C4-2B (cell line): ENCODE data around the gene EMC9.

ENCODE experiments used
- H3K27ac ChIP-seq: fragments of 450-650 bp; 2 replicates; pipeline ENCODE4 v1.5.1; 2017
- CTCF ChIP-seq: fragments of 450-650 bp; conservative IDR thresholded peaks from 2 replicates; pipeline ENCODE4 v1.5.1; 2017; ENCODE audit warnings: mild to moderate bottlenecking
- ZFX ChIP-seq: fragments of 450-650 bp; IDR thresholded peaks from 2 replicates; pipeline ENCODE4 v1.6.1; 2017

Gene EMC9

DNA sequence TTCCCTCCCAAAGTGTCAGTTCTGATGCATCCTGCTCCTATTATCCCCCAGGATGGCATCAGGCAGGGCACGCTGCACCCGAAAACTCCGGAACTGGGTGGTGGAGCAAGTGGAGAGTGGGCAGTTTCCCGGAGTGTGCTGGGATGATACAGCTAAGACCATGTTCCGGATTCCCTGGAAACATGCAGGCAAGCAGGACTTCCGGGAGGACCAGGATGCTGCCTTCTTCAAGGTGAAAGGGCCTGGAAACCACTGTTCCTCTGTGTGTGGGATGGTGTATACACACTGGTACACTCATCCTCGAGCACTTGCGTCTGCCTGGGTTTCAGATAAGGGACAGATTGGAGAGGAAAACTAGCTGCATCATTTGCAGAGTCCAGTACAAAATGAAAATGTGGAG lies 20.7 kb upstream of the EMC9 start:
- TF ChIP-seq CTCF (no peak), ZFX (no peak)
- H3K27ac ChIP-seq = no peak overlapping the region

GRCh38 chr14:24160850-24161804 lies 19.7 kb upstream of the EMC9 start, which contains the start of gene IRF9:
Gene IRF9, plus strand, starts transcription at chr14:24161265. Its CDS starts 880 bp downstream, at chr14:24162145.
- peak within 1 kb of the TSS; percentile 23; the same call in 1 of the 2 replicates for H3K27ac ChIP-seq
- TF ChIP-seq ZFX (no peak), CTCF (peak; percentile 95)

DNA sequence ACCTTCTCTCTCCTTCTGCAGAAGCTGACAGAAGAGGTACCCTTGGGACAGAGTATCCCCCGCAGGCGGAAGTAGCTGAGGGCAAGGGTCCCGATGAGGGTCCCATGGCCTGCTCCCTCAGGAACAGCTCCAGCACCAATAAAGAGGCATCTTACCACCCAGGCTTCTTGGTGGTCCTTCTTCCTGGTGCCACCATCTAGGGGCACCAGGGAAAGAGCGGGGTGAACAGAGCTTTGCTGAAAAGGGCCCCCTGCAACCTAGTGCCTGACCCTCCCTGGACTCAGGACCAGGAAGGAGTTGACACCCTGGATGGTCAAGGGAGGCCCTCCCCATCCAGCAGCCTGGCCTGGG lies 19.1 kb upstream of the EMC9 start:
- H3K27ac ChIP-seq = no peak overlapping the region

DNA sequence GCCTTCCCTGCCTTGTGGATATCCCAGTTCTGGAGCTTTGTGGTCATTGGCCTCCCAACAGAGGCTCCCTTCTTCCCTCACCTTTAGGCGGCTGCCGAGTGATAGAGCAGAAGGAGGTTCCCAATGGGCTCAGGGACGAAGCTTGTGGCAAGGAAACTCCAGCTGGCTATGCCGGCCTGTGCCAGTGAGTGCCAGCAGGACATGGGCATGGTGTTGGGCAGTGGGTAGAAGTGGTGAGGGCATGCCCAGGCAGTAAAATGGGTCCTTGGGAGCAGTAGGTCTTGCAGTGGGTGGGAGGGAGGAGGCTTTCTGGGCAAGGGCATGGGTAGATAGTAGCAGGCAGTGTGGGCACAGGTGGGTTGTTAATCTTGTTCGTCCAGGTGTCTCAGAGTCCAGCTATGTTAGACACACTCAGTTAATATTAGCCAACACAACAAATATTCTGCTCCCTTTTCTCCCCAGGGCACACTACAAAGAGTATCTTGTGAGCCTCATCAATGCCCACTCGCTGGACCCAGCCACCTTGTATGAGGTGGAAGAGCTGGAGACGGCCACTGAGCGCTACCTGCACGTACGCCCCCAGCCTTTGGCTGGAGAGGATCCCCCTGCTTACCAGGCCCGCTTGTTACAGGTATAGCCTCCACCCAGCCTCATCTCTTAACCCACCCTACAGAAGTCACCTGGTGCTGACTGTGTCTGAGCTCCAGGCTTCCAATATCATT lies 18.5 kb upstream of the EMC9 start:
- TF ChIP-seq ZFX (no peak), CTCF (no peak)
- no peak overlapping the region for H3K27ac ChIP-seq

More for the DNA sequence above, 19.1 kb upstream of the EMC9 start:
- TF ChIP-seq ZFX = no peak
- no peak for TF ChIP-seq CTCF

DNA sequence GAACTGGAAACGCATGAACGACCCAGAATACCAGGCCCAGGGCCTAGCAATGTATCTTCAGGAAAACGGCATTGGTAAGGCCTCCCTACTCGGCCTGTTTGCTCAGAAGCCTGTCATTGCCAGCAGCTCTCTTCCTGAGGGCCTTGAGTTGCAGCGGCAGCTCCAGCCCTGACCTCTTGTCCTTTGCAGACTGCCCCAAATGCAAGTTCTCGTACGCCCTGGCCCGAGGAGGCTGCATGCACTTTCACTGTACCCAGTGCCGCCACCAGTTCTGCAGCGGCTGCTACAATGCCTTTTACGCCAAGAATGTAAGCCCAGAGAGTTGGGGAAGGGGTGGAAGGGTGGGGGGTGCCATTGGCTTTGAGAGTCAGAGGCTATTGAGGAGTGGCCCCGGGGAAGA lies 15.9 kb upstream of the EMC9 start:
- TF ChIP-seq ZFX = no peak
- TF ChIP-seq CTCF = no peak

DNA sequence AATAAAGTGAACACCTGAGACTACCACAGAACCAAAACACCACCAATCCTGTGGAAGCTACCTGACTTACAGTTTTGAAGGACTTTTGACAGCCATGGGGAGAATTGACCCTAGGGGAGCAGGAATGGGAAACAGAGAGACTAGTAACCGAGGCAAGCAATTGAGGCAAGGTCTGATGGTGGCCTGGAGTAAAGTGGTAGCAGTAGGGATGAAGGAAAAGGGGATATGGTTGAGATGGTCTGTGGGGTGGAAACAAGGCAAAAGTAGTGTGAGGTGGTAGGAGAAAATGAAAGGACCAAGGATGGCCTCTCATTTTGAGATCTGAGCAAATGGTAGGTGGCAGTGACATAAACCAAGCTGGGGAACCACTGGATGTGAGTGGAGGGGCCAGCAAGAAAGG lies 15.4 kb upstream of the EMC9 start:
- H3K27ac ChIP-seq = no peak overlapping the region
- TF ChIP-seq ZFX = no peak
- TF ChIP-seq CTCF = no peak

More for the DNA sequence above, 15.9 kb upstream of the EMC9 start:
- no peak overlapping the region for H3K27ac ChIP-seq

DNA sequence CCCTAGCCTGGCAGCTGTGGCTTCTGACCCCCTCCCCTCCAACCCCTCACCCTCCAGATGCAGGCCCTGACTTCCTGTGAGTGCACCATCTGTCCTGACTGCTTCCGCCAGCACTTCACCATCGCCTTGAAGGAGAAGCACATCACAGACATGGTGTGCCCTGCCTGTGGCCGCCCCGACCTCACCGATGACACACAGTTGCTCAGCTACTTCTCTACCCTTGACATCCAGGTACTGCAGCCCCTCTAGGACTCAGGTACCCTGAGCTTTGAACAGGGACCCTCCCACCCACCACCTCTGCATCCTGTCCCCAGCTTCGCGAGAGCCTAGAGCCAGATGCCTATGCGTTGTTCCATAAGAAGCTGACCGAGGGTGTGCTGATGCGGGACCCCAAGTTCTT lies 13.7 kb upstream of the EMC9 start:
- TF ChIP-seq ZFX (no peak), CTCF (no peak)
- H3K27ac ChIP-seq = no peak overlapping the region
